CD4-positive, CD25-positive, alpha-beta regulatory T cell (primary cell): Measurements from ENCODE around the gene HIPK1. TPM values are rescaled to one million over a fixed set of nuclear protein-coding genes. Genes with fewer than 3 reads are reported as not detected.
A peak's percentile ranks its signal among the peaks of the same experiment; 100 is the strongest.

Source experiments
- ATAC-seq, 2 donors: fragments of 150-1000 bp; cut with Tn5 transposase; one replicate each; pipeline ENCODE4 v1.10.0; 2021; ENCODE audit warnings: low read depth in 2 of 2, moderate number of reproducible peaks in 2 of 2, moderate library complexity in 1 of 2
- DNase-seq, 3 donors: peaks; one replicate each; pipeline versions ENCODE4 v3.0.0 to v3.0.0-alpha.2; 2012 to 2022; ENCODE audit warnings: mixed read lengths in 1 of 3
- H3K27ac ChIP-seq: one replicate; pipeline ENCODE4 v1.7.0; 2013; ENCODE audit warnings: mild to moderate bottlenecking, low read length; ENCODE audit not compliant: insufficient read depth, poor library complexity, severe bottlenecking
- H3K27me3 ChIP-seq: one replicate; pipeline ENCODE4 v1.7.0; 2013; ENCODE audit warnings: low read length; ENCODE audit not compliant: control insufficient read depth, insufficient read depth
- H3K36me3 ChIP-seq: one replicate; pipeline ENCODE4 v1.7.0; 2013; ENCODE audit warnings: mild to moderate bottlenecking, low read length, moderate library complexity; ENCODE audit not compliant: control insufficient read depth, insufficient read depth
- H3K4me1 ChIP-seq: 2 replicates; pipeline ENCODE4 v1.7.0; 2013; ENCODE audit warnings: mild to moderate bottlenecking, low read length; ENCODE audit not compliant: insufficient read depth, control insufficient read depth, poor library complexity, severe bottlenecking
- H3K4me3 ChIP-seq: one replicate; pipeline ENCODE4 v1.7.0; 2013; ENCODE audit warnings: low read depth, mild to moderate bottlenecking, low read length, moderate library complexity
- H3K9me3 ChIP-seq, 2 experiments: 1 replicate in 1 of 2; 2 replicates in 1 of 2; pipeline ENCODE4 v1.7.0; 2013; ENCODE audit warnings: low read length in 2 of 2, mild to moderate bottlenecking in 1 of 2, moderate library complexity in 1 of 2; ENCODE audit not compliant: control insufficient read depth in 2 of 2
- H3K27ac Mint-ChIP-seq, 3 donors: one replicate each; pipeline ENCODE4 v1.8.0; 2020 to 2022; ENCODE audit warnings: mild to moderate bottlenecking in 3 of 3, mixed read lengths in 3 of 3, moderate library complexity in 2 of 3
- H3K27me3 Mint-ChIP-seq: one replicate; pipeline ENCODE4 v1.8.0; 2022; ENCODE audit warnings: mild to moderate bottlenecking, mixed read lengths
- H3K36me3 Mint-ChIP-seq: one replicate; pipeline ENCODE4 v1.8.0; 2020; ENCODE audit warnings: mixed read lengths
- H3K4me1 Mint-ChIP-seq, 4 donors: one replicate each; pipeline ENCODE4 v1.8.0; 2020 to 2022; ENCODE audit warnings: mixed read lengths in 4 of 4, mild to moderate bottlenecking in 1 of 4
- H3K4me3 Mint-ChIP-seq, 4 donors: one replicate each; pipeline ENCODE4 v1.8.0; 2020 to 2022; ENCODE audit warnings: mild to moderate bottlenecking in 4 of 4, mixed read lengths in 4 of 4, moderate library complexity in 3 of 4
- H3K9me3 Mint-ChIP-seq, 7 donors: one replicate each; pipeline ENCODE4 v1.8.0; 2020 to 2022; ENCODE audit warnings: mixed read lengths in 7 of 7, mild to moderate bottlenecking in 3 of 7, moderate library complexity in 2 of 7
- polyA plus RNA-seq, 4 donors: library from polyadenylated mRNA; unstranded; fragments of 300-500 nt; fragmentation: Illumina TruSeq; gene quantifications; one replicate each; pipeline ENCODE4 v1.2.3, GENCODE V29; 2021
- total RNA-seq: library from RNA; stranded (reverse); gene quantifications from one replicate; pipeline ENCODE4 v1.2.3, GENCODE V29; 2022

Gene HIPK1
- total and polyA plus RNA-seq, 5 donors from 2014 or later = 8.6 to 189 (median 12.0) TPM

- DNase-seq (peak; percentile 59 to 75 (median 69)), ATAC-seq (peak; percentile 26 to 33)
- Histone ChIP-seq H3K4me3 (peak overlapping the region; percentile 95), H3K36me3 (no peaks in the 10 kb centered on the region), H3K27ac (peak overlapping the region; percentile 98), H3K9me3 (no peaks in the 10 kb centered on the region), H3K4me1 (peaks cover 52% of the 10 kb centered on the region), H3K27me3 (no peaks in the 10 kb centered on the region)
- Mint-ChIP-seq H3K4me1 (peaks cover 42 to 60% (median 52%) of the 10 kb centered on the region in 4 donors), H3K4me3 (peak overlapping the region; percentile 96 to 99 (median 98)), H3K27ac (peak overlapping the region; percentile 94 to 100 (median 98)), H3K27me3 (no peaks in the 10 kb centered on the region), H3K9me3 (no peaks in the 10 kb centered on the region), H3K36me3 (peaks cover 17% of the 10 kb centered on the region)
Observed at GRCh38 chr1:113929750-113930498, 800 bp downstream of the HIPK1 start.

- Mint-ChIP-seq H3K4me1 (peaks cover 46 to 67% (median 57%) of the 10 kb centered on the region in 4 donors), H3K36me3 (peaks cover 17% of the 10 kb centered on the region), H3K9me3 (peaks cover 0 to 2% (median 0%) of the 10 kb centered on the region in 7 donors), H3K4me3 (peak overlapping the region; percentile 96 to 99 (median 98)), H3K27ac (peak overlapping the region; percentile 94 to 99 (median 98)), H3K27me3 (no peaks in the 10 kb centered on the region)
- Histone ChIP-seq H3K36me3 (no peaks in the 10 kb centered on the region), H3K4me3 (peak overlapping the region; percentile 95), H3K27me3 (no peaks in the 10 kb centered on the region), H3K9me3 (no peaks in the 10 kb centered on the region), H3K4me1 (peaks cover 53% of the 10 kb centered on the region), H3K27ac (peak overlapping the region; percentile 98)
- ATAC-seq (peak; percentile 8 to 35), DNase-seq (peak; percentile 49 to 69 (median 66))
Observed at GRCh38 chr1:113930499-113931161, 1.5 kb downstream of the HIPK1 start.

- peaks cover 17% of the 10 kb centered on the region for H3K36me3 Mint-ChIP-seq
- no peaks in the 10 kb centered on the region for H3K36me3 ChIP-seq
- H3K9me3 ChIP-seq = no peaks in the 10 kb centered on the region
- ATAC-seq (no peak), DNase-seq (peak in 2 of 3 donors; percentile 52 to 58)
- peaks cover 0 to 2% (median 0%) of the 10 kb centered on the region in 7 donors for H3K9me3 Mint-ChIP-seq
- peaks cover 60% of the 10 kb centered on the region for H3K4me1 ChIP-seq
- H3K4me3 ChIP-seq = peak overlapping the region; percentile 95
- peak overlapping the region; percentile 96 to 99 (median 98) for H3K4me3 Mint-ChIP-seq
- H3K27me3 ChIP-seq = no peaks in the 10 kb centered on the region
- H3K27ac ChIP-seq = peak overlapping the region; percentile 98
- H3K27me3 Mint-ChIP-seq = no peaks in the 10 kb centered on the region
- peaks cover 51 to 74% (median 63%) of the 10 kb centered on the region in 4 donors for H3K4me1 Mint-ChIP-seq
- H3K27ac Mint-ChIP-seq = peak overlapping the region; percentile 94 to 99 (median 98)
Observed at GRCh38 chr1:113931451-113931851, 2.3 kb downstream of the HIPK1 start.

GRCh38 chr1:113934006-113934405, 4.9 kb downstream of the HIPK1 start:
- Histone ChIP-seq H3K36me3 (no peaks in the 10 kb centered on the region), H3K27me3 (no peaks in the 10 kb centered on the region), H3K4me1 (peaks cover 75% of the 10 kb centered on the region), H3K9me3 (no peaks in the 10 kb centered on the region), H3K4me3 (peak overlapping the region; percentile 95), H3K27ac (no peak overlapping the region)
- no peak for DNase-seq
- H3K9me3 Mint-ChIP-seq = peaks cover 0 to 2% (median 0%) of the 10 kb centered on the region in 7 donors
- peaks cover 49 to 86% (median 65%) of the 10 kb centered on the region in 4 donors for H3K4me1 Mint-ChIP-seq
- H3K27ac Mint-ChIP-seq = peak overlapping the region; percentile 84 to 99 (median 97)
- ATAC-seq = no peak
- no peaks in the 10 kb centered on the region for H3K27me3 Mint-ChIP-seq
- peak overlapping the region; percentile 49 to 98 (median 92) for H3K4me3 Mint-ChIP-seq
- peaks cover 17% of the 10 kb centered on the region for H3K36me3 Mint-ChIP-seq

- Histone ChIP-seq H3K27me3 (no peaks in the 10 kb centered on the region), H3K4me3 (peak overlapping the region; percentile 95), H3K9me3 (no peaks in the 10 kb centered on the region), H3K36me3 (no peaks in the 10 kb centered on the region), H3K4me1 (peaks cover 80% of the 10 kb centered on the region), H3K27ac (peak overlapping the region; percentile 52)
- peaks cover 0 to 2% (median 0%) of the 10 kb centered on the region in 7 donors for H3K9me3 Mint-ChIP-seq
- H3K27me3 Mint-ChIP-seq = no peaks in the 10 kb centered on the region
- H3K27ac Mint-ChIP-seq = peak overlapping the region; percentile 5 to 99 (median 84)
- H3K4me1 Mint-ChIP-seq = peaks cover 54 to 91% (median 69%) of the 10 kb centered on the region in 4 donors
- ATAC-seq (no peak), DNase-seq (no peak)
- H3K4me3 Mint-ChIP-seq = peak overlapping the region; percentile 49 to 98 (median 92)
- H3K36me3 Mint-ChIP-seq = peaks cover 17% of the 10 kb centered on the region
Observed at GRCh38 chr1:113934511-113935055, 5.5 kb downstream of the HIPK1 start.

- Histone ChIP-seq H3K4me3 (peak overlapping the region; percentile 12), H3K27me3 (no peaks in the 10 kb centered on the region), H3K4me1 (peaks cover 86% of the 10 kb centered on the region), H3K27ac (no peak overlapping the region), H3K9me3 (no peaks in the 10 kb centered on the region), H3K36me3 (no peaks in the 10 kb centered on the region)
- H3K4me1 Mint-ChIP-seq = peaks cover 59 to 95% (median 73%) of the 10 kb centered on the region in 4 donors
- peak overlapping the region in 1 of 3 donors; percentile 30 for H3K27ac Mint-ChIP-seq
- ATAC-seq = no peak
- DNase-seq = no peak
- H3K9me3 Mint-ChIP-seq = peaks cover 0 to 2% (median 0%) of the 10 kb centered on the region in 7 donors
- peak overlapping the region in 3 of 4 donors; percentile 20 to 59 (median 30) for H3K4me3 Mint-ChIP-seq
- H3K27me3 Mint-ChIP-seq = no peaks in the 10 kb centered on the region
- H3K36me3 Mint-ChIP-seq = peaks cover 17% of the 10 kb centered on the region
Observed at GRCh38 chr1:113935176-113935575, 6.1 kb downstream of the HIPK1 start.

GRCh38 chr1:113935970-113936369, 6.8 kb downstream of the HIPK1 start:
- Mint-ChIP-seq H3K4me3 (peak overlapping the region in 3 of 4 donors; percentile 30 to 59 (median 41)), H3K27me3 (no peaks in the 10 kb centered on the region), H3K36me3 (peaks cover 25% of the 10 kb centered on the region), H3K4me1 (peaks cover 63 to 95% (median 74%) of the 10 kb centered on the region in 4 donors), H3K27ac (peak overlapping the region in 2 of 3 donors; percentile 30 to 77), H3K9me3 (peaks cover 0 to 2% (median 0%) of the 10 kb centered on the region in 7 donors)
- ATAC-seq (no peak), DNase-seq (no peak)
- no peaks in the 10 kb centered on the region for H3K27me3 ChIP-seq
- H3K4me1 ChIP-seq = peaks cover 87% of the 10 kb centered on the region
- H3K27ac ChIP-seq = no peak overlapping the region
- H3K36me3 ChIP-seq = peaks cover 7% of the 10 kb centered on the region
- peak overlapping the region; percentile 12 for H3K4me3 ChIP-seq
- no peaks in the 10 kb centered on the region for H3K9me3 ChIP-seq
